ENCODE results near the gene SMYD3. TPM values are rescaled to one million over a fixed set of nuclear protein-coding genes. Genes with fewer than 3 reads are reported as not detected.

The SMYD3 gene
- total RNA-seq, 1 experiment from 2014 or later: 17.4 TPM

- POLR2A ChIA-PET: no interaction called here
- Histone ChIP-seq H3K27me3 (ENCODE audit: control insufficient read depth, insufficient read depth, low read length) (no peaks in the 10 kb centered on the region), H3K4me3 (ENCODE audit: low read depth in 2 of 2, low read length in 2 of 2) (no peak overlapping the region), H3K4me1 (ENCODE audit: control insufficient read depth, insufficient read depth, low read length) (no peaks in the 10 kb centered on the region), H3K9me3 (ENCODE audit: control insufficient read depth, insufficient read depth, low read depth, low read length) (no peaks in the 10 kb centered on the region), H3K36me3 (ENCODE audit: control insufficient read depth, insufficient read depth, low read length) (no peaks in the 10 kb centered on the region), H3K27ac (ENCODE audit: low read length) (no peak overlapping the region)
- intact Hi-C loops (cut with micrococcal nuclease; ENCODE audit: unreplicated experiment) (no loop called here), in situ Hi-C loops (cut with HindIII; ENCODE audit: low pct_unique_long_range_greater_than_20kb, low sequenced_read_pairs) (no loop called here)
- ATAC-seq (no peak), DNase-seq (ENCODE audit: low read depth, low spot score) (no peak)
- no TSS peak for BruUV-seq (replicated peaks)
- TF ChIP-seq SIN3A (IDR thresholded peaks at IDR 0.05; ENCODE audit: borderline replicate concordance, insufficient read depth, low read depth, low read length) (no peak), POLR2AphosphoS5 (IDR thresholded peaks at IDR 0.05; ENCODE audit: low read depth, low read length) (no peak), TCF7L2 (IDR thresholded peaks at IDR 0.05; ENCODE audit: low read depth, low read length) (no peak), CTCF (IDR thresholded peaks at IDR 0.05) (no peak)
- CTCF ChIA-PET: no interaction called here
Observed at GRCh38 chr1:246415028-246415427, 92.1 kb downstream of the SMYD3 start.

- intact Hi-C loops (cut with micrococcal nuclease; ENCODE audit: unreplicated experiment): no loop called here
- TF ChIP-seq SIN3A (IDR thresholded peaks at IDR 0.05; ENCODE audit: borderline replicate concordance, insufficient read depth, low read depth, low read length) (no peak), POLR2AphosphoS5 (IDR thresholded peaks at IDR 0.05; ENCODE audit: low read depth, low read length) (no peak), CTCF (IDR thresholded peaks at IDR 0.05) (no peak)
- Histone ChIP-seq H3K36me3 (ENCODE audit: control insufficient read depth, insufficient read depth, low read length) (no peaks in the 10 kb centered on the region), H3K4me1 (ENCODE audit: control insufficient read depth, insufficient read depth, low read length) (no peaks in the 10 kb centered on the region), H3K4me3 (ENCODE audit: low read depth in 2 of 2, low read length in 2 of 2) (no peak overlapping the region), H3K27ac (ENCODE audit: low read length) (no peak overlapping the region), H3K27me3 (ENCODE audit: control insufficient read depth, insufficient read depth, low read length) (no peaks in the 10 kb centered on the region), H3K9me3 (ENCODE audit: control insufficient read depth, insufficient read depth, low read depth, low read length) (no peaks in the 10 kb centered on the region)
- CTCF ChIA-PET: no interaction called here
- ATAC-seq: no peak
- no TSS peak for BruUV-seq (replicated peaks)
- no peak for DNase-seq (ENCODE audit: low read depth, low spot score)
- POLR2A ChIA-PET: no interaction called here
- in situ Hi-C loops (cut with HindIII; ENCODE audit: low pct_unique_long_range_greater_than_20kb, low sequenced_read_pairs): no loop called here
Observed at GRCh38 chr1:246413430-246413829, 93.6 kb downstream of the SMYD3 start.

- ChIA-PET POLR2A (no interaction called here), CTCF (no interaction called here)
- Histone ChIP-seq H3K27ac (ENCODE audit: low read length) (no peak overlapping the region), H3K4me1 (ENCODE audit: control insufficient read depth, insufficient read depth, low read length) (no peaks in the 10 kb centered on the region), H3K9me3 (ENCODE audit: control insufficient read depth, insufficient read depth, low read depth, low read length) (no peaks in the 10 kb centered on the region), H3K4me3 (ENCODE audit: low read depth in 2 of 2, low read length in 2 of 2) (no peak overlapping the region), H3K36me3 (ENCODE audit: control insufficient read depth, insufficient read depth, low read length) (no peaks in the 10 kb centered on the region), H3K27me3 (ENCODE audit: control insufficient read depth, insufficient read depth, low read length) (no peaks in the 10 kb centered on the region)
- BruUV-seq (replicated peaks): no TSS peak
- intact Hi-C loops (cut with micrococcal nuclease; ENCODE audit: unreplicated experiment) (no loop called here), in situ Hi-C loops (cut with HindIII; ENCODE audit: low pct_unique_long_range_greater_than_20kb, low sequenced_read_pairs) (no loop called here)
- ATAC-seq: no peak
- no peak for TF ChIP-seq REST (IDR thresholded peaks at IDR 0.05; ENCODE audit: insufficient read depth in 1 of 2, low read depth in 2 of 2, low read length in 1 of 2)
- no peak for TF ChIP-seq TCF7L2 (IDR thresholded peaks at IDR 0.05; ENCODE audit: low read depth, low read length)
- no peak for TF ChIP-seq POLR2AphosphoS5 (IDR thresholded peaks at IDR 0.05; ENCODE audit: low read depth, low read length)
- DNase-seq (ENCODE audit: low read depth, low spot score): no peak
Observed at GRCh38 chr1:246404078-246404477, 103.0 kb downstream of the SMYD3 start.

Measured in Panc1 (cell line).